Smooth muscle cell (in vitro differentiated cells): ENCODE data around the gene NELFA. TPM values are rescaled to one million over a fixed set of nuclear protein-coding genes. Genes with fewer than 3 reads are reported as not detected.

ENCODE experiments used
- DNase-seq: peaks from one replicate; lab custom pipeline; 2025; ENCODE audit not compliant: unreplicated experiment; lab: John Stamatoyannopoulos, UW
- H2AFZ ChIP-seq: fragments of 200-600 bp; sonication (generic); 2 replicates; pipeline ENCODE4 v1.6.0; 2016; ENCODE audit warnings: antibody characterized with exemption, low read depth, mild to moderate bottlenecking
- H3F3A ChIP-seq: fragments of 200-600 bp; sonication (generic); 2 replicates; pipeline ENCODE4 v1.6.0; 2017; ENCODE audit warnings: antibody characterized with exemption, low read depth
- H3K27ac ChIP-seq: fragments of 200-600 bp; sonication (generic); 2 replicates; pipeline ENCODE4 v1.5.1; 2016; ENCODE audit warnings: low read depth, mild to moderate bottlenecking
- H3K27me3 ChIP-seq: fragments of 200-600 bp; sonication (generic); 2 replicates; pipeline ENCODE4 v1.6.1; 2016; ENCODE audit warnings: low read depth, mild to moderate bottlenecking
- H3K36me3 ChIP-seq: fragments of 200-600 bp; sonication (generic); 2 replicates; pipeline ENCODE4 v1.5.1; 2016; ENCODE audit warnings: low read depth
- H3K4me1 ChIP-seq: fragments of 200-600 bp; sonication (generic); 2 replicates; pipeline ENCODE4 v1.5.1; 2016; ENCODE audit warnings: low read depth
- H3K4me2 ChIP-seq: fragments of 200-600 bp; sonication (generic); 2 replicates; pipeline ENCODE4 v1.6.0; 2016; ENCODE audit warnings: mild to moderate bottlenecking
- H3K4me3 ChIP-seq: fragments of 200-600 bp; sonication (generic); 2 replicates; pipeline ENCODE4 v1.5.1; 2016; ENCODE audit warnings: mild to moderate bottlenecking
- H3K79me2 ChIP-seq: fragments of 200-600 bp; sonication (generic); 2 replicates; pipeline ENCODE4 v1.6.0; 2016; ENCODE audit warnings: low read depth, mild to moderate bottlenecking
- H3K9ac ChIP-seq: fragments of 200-600 bp; sonication (generic); 2 replicates; pipeline ENCODE4 v1.6.0; 2016; ENCODE audit warnings: low read depth
- H3K9me3 ChIP-seq: fragments of 200-600 bp; sonication (generic); replicated peaks from 2 replicates; pipeline ENCODE4 v1.5.1; 2016; ENCODE audit warnings: low read depth
- H4K20me1 ChIP-seq: fragments of 200-600 bp; sonication (generic); 2 replicates; pipeline ENCODE4 v1.6.0; 2016; ENCODE audit warnings: low read depth
- CTCF ChIP-seq: fragments of 200-600 bp; sonication (generic); IDR thresholded peaks from 2 replicates; pipeline ENCODE4 v1.5.1; 2017; ENCODE audit warnings: borderline replicate concordance, mild to moderate bottlenecking, antibody characterized with exemption; ENCODE audit not compliant: insufficient read depth, poor library complexity, severe bottlenecking
- WGBS: methylation state at CpG from one replicate; pipeline ENCODE4 v1.1.7; 2016; ENCODE audit warnings: low lambda C conversion rate; 5-methylcytosine and 5-hydroxymethylcytosine counted together
- polyA plus RNA-seq: library from polyadenylated mRNA; unstranded; fragments of >200 nt; fragmentation: Nextera tagmentation; extraction: Ambion mirVana; gene quantifications from 2 replicates; pipeline ENCODE4 v1.2.1, GENCODE V29; 2016
- total RNA-seq: library from RNA; depleted of rRNA; stranded (reverse); fragments of >200 nt; gene quantifications from 2 replicates; pipeline ENCODE4 v1.2.3, GENCODE V29; 2014

NELFA gene
- total and polyA plus RNA-seq, 2 experiments from 2014 or later = 16.3 to 33.7 TPM

GRCh38 chr4:1952719-1953118 lies 56.1 kb downstream of the NELFA start:
- Histone ChIP-seq H3K9me3 (no peaks in the 10 kb centered on the region), H3K4me3 (no peak overlapping the region), H3K9ac (no peak overlapping the region), H3K4me2 (no peak overlapping the region), H3K27ac (no peak overlapping the region), H3K79me2 (no peaks in the 10 kb centered on the region), H3F3A (no peaks in the 10 kb centered on the region), H3K4me1 (no peaks in the 10 kb centered on the region), H2AFZ (no peak overlapping the region), H4K20me1 (no peaks in the 10 kb centered on the region), H3K27me3 (no peaks in the 10 kb centered on the region), H3K36me3 (no peaks in the 10 kb centered on the region)
- WGBS = 99% methylated on average over 5 of the region's 5 CpGs
- DNase-seq = no peak
- no peak for TF ChIP-seq CTCF

DNA sequence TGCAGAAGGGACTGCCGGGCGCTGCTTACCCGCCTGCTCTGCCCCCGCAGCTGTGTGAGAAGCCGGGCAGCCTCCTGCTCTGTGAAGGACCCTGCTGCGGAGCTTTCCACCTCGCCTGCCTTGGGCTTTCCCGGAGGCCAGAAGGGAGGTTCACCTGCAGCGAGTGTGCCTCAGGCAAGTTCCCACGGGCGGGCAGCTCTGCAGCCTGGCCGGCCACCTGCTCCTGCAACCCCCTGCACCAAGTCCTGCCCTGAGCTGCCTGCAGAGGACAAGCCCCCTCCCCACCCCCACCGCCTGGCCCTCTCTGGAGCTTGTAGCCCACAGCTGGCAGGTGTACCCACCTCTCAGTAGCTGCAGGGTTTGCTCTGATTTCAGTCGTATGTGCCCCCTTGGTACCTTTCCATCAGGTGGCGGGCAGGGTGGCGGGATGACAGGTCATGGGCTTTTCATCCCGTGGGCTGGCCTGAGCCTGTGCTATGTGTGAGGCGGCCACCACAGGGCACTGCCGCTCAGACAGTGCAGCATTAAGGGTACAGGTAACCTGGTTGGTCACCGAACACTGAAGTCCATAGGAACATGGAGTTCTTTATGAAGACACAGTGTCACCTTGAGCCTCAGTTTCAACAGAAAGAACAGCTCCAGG lies 56.6 kb downstream of the NELFA start:
- Histone ChIP-seq H2AFZ (no peak overlapping the region), H3K9me3 (no peaks in the 10 kb centered on the region), H3K4me3 (no peak overlapping the region), H3K4me2 (no peak overlapping the region), H3K27ac (no peak overlapping the region), H3K9ac (no peak overlapping the region), H3K27me3 (no peaks in the 10 kb centered on the region), H3F3A (no peaks in the 10 kb centered on the region), H3K79me2 (no peaks in the 10 kb centered on the region), H3K4me1 (no peaks in the 10 kb centered on the region), H4K20me1 (no peaks in the 10 kb centered on the region), H3K36me3 (no peaks in the 10 kb centered on the region)
- TF ChIP-seq CTCF = no peak
- 98% methylated on average over 17 of the region's 20 CpGs for WGBS
- no peak for DNase-seq

- Histone ChIP-seq H3K36me3 (no peaks in the 10 kb centered on the region), H3K9me3 (no peaks in the 10 kb centered on the region), H3F3A (no peaks in the 10 kb centered on the region), H3K9ac (no peak overlapping the region), H3K4me3 (no peak overlapping the region), H3K27me3 (no peaks in the 10 kb centered on the region), H4K20me1 (no peaks in the 10 kb centered on the region), H3K79me2 (no peaks in the 10 kb centered on the region), H3K4me1 (no peaks in the 10 kb centered on the region), H2AFZ (no peak overlapping the region), H3K4me2 (no peak overlapping the region), H3K27ac (no peak overlapping the region)
- DNase-seq = no peak
- 97% methylated on average over 10 of the region's 10 CpGs for WGBS
- no peak for TF ChIP-seq CTCF
Measured at GRCh38 chr4:1950369-1950768, 58.4 kb downstream of the NELFA start.

GRCh38 chr4:1948892-1949436 lies 59.8 kb downstream of the NELFA start:
- DNase-seq = no peak
- no peak overlapping the region for H3K27ac ChIP-seq
- H3K27me3 ChIP-seq = no peaks in the 10 kb centered on the region
- no peaks in the 10 kb centered on the region for H3K79me2 ChIP-seq
- H3F3A ChIP-seq = no peaks in the 10 kb centered on the region
- no peak overlapping the region for H3K9ac ChIP-seq
- no peak overlapping the region for H3K4me3 ChIP-seq
- WGBS = 90% methylated on average over 8 of the region's 8 CpGs
- no peaks in the 10 kb centered on the region for H3K4me1 ChIP-seq
- no peaks in the 10 kb centered on the region for H3K36me3 ChIP-seq
- TF ChIP-seq CTCF = no peak
- H2AFZ ChIP-seq = no peak overlapping the region
- no peaks in the 10 kb centered on the region for H4K20me1 ChIP-seq
- no peaks in the 10 kb centered on the region for H3K9me3 ChIP-seq
- H3K4me2 ChIP-seq = no peak overlapping the region
